H1 (cell line): ENCODE results near the gene CCDC40. TPM values are rescaled to one million over a fixed set of nuclear protein-coding genes. Genes with fewer than 3 reads are reported as not detected.

ENCODE experiments used
- CTCF ChIA-PET: fragments of 300-600 bp; sonication (Branson Sonifier 250); formaldehyde crosslinking; loops from one replicate; lab custom pipeline; 2021; ENCODE audit not compliant: partially characterized antibody; lab: Charles Lee
- POLR2A ChIA-PET: fragments of 300-600 bp; sonication (Branson Sonifier 250); formaldehyde crosslinking; loops from one replicate; lab custom pipeline; 2021; ENCODE audit warnings: inconsistent platforms; ENCODE audit not compliant: partially characterized antibody; lab: Charles Lee
- DNase-seq, 2 experiments: peaks; one replicate each; pipeline versions ENCODE4 v3.0.0 to v3.0.0-alpha.2; 2010 to 2022; ENCODE audit warnings: low spot score in 2 of 2, low read depth in 1 of 2, mixed read lengths in 1 of 2
- FAIRE-seq: peaks from 2 replicates; lab custom pipeline; 2011; peaks lifted over from hg19 to GRCh38; lab: Jason Lieb, UNC
- H2AFZ ChIP-seq: 2 replicates; pipeline ENCODE4 v1.8.1; 2012; ENCODE audit warnings: low read length, inconsistent platforms
- H2AK5ac ChIP-seq: 2 replicates; pipeline ENCODE4 v1.6.1; 2013; ENCODE audit warnings: low read depth, low read length
- H2BK120ac ChIP-seq: replicated peaks from 2 replicates; pipeline ENCODE3; 2013; ENCODE audit warnings: low read depth, low read length, inconsistent platforms
- H2BK12ac ChIP-seq: 2 replicates; pipeline ENCODE4 v1.6.1; 2013; ENCODE audit warnings: low read depth, low read length
- H2BK15ac ChIP-seq: 2 replicates; pipeline ENCODE4 v1.6.1; 2013; ENCODE audit warnings: low read length
- H2BK20ac ChIP-seq: 2 replicates; pipeline ENCODE4 v1.6.1; 2013; ENCODE audit warnings: low read length
- H2BK5ac ChIP-seq: 2 replicates; pipeline ENCODE4 v1.6.1; 2013; ENCODE audit warnings: low read depth, low read length
- H3K14ac ChIP-seq: 2 replicates; pipeline ENCODE4 v1.6.1; 2013; ENCODE audit warnings: inconsistent platforms; ENCODE audit not compliant: insufficient read length
- H3K18ac ChIP-seq: 2 replicates; pipeline ENCODE4 v1.6.1; 2013; ENCODE audit warnings: low read length; ENCODE audit errors: extremely low read depth
- H3K23ac ChIP-seq: 2 replicates; pipeline ENCODE4 v1.6.1; 2013; ENCODE audit warnings: inconsistent platforms; ENCODE audit not compliant: insufficient read length
- H3K23me2 ChIP-seq: 2 replicates; pipeline ENCODE4 v1.6.1; 2013; ENCODE audit warnings: low read depth, low read length
- H3K27ac ChIP-seq: 2 replicates; pipeline ENCODE4 v1.6.1; 2011; ENCODE audit warnings: low read depth, low read length, inconsistent platforms
- H3K27me3 ChIP-seq, 4 experiments: replicated peaks in 1 of 4; 1 replicate in 1 of 4; 2 replicates in 3 of 4; pipeline versions ENCODE4 v1.6.1 to v1.8.1; 2011 to 2013; ENCODE audit warnings: low read length in 3 of 4, mild to moderate bottlenecking in 3 of 4, inconsistent platforms in 2 of 4, mixed read lengths in 2 of 4, moderate library complexity in 1 of 4; ENCODE audit not compliant: control insufficient read depth in 3 of 4, insufficient read depth in 3 of 4; ENCODE audit errors: extremely low read depth in 1 of 4
- H3K36me3 ChIP-seq, 4 experiments: 2 replicates each; pipeline versions ENCODE4 v1.6.1 to v1.8.1; 2011 to 2013; ENCODE audit warnings: mild to moderate bottlenecking in 4 of 4, low read length in 3 of 4, moderate library complexity in 2 of 4, control low read depth in 1 of 4, inconsistent platforms in 1 of 4; ENCODE audit not compliant: insufficient read depth in 4 of 4, control insufficient read depth in 2 of 4
- H3K4ac ChIP-seq: replicated peaks from 2 replicates; pipeline ENCODE3; 2013; ENCODE audit warnings: low read length, low read depth, mixed read lengths, inconsistent platforms; ENCODE audit not compliant: insufficient read length
- H3K4me1 ChIP-seq, 4 experiments: replicated peaks in 1 of 4; 1 replicate in 1 of 4; 2 replicates in 3 of 4; pipeline versions ENCODE4 v1.6.1 to v1.8.1; 2011 to 2013; ENCODE audit warnings: low read length in 3 of 4, inconsistent platforms in 2 of 4, mixed read lengths in 1 of 4; ENCODE audit not compliant: insufficient read depth in 4 of 4, control insufficient read depth in 3 of 4
- H3K4me2 ChIP-seq, 2 experiments: 2 replicates each; pipeline versions ENCODE4 v1.6.1 to v1.8.1; 2011 to 2013; ENCODE audit warnings: low read depth in 2 of 2, low read length in 2 of 2, control low read depth in 1 of 2, inconsistent platforms in 1 of 2, mild to moderate bottlenecking in 1 of 2; ENCODE audit not compliant: insufficient read depth in 1 of 2
- H3K4me3 ChIP-seq, 4 experiments: fragments of 200-600, 300-600 bp in 1 of 4; sonication (generic), shearing (Covaris generic), sonication (Bioruptor Twin) in 1 of 4; 2 replicates each; pipeline versions ENCODE4 v1.5.1 to v1.8.1; 2011 to 2016; ENCODE audit warnings: low read length in 4 of 4, low read depth in 3 of 4, control low read depth in 2 of 4, inconsistent platforms in 2 of 4, mild to moderate bottlenecking in 2 of 4, mixed read lengths in 1 of 4, moderate library complexity in 1 of 4; ENCODE audit not compliant: insufficient read depth in 2 of 4; ENCODE audit errors: extremely low read depth in 1 of 4
- H3K56ac ChIP-seq: replicated peaks from 2 replicates; pipeline ENCODE3; 2013; ENCODE audit warnings: low read depth, mild to moderate bottlenecking, mixed read lengths, low read length, inconsistent platforms; ENCODE audit not compliant: insufficient read length
- H3K79me1 ChIP-seq: 2 replicates; pipeline ENCODE4 v1.6.1; 2013; ENCODE audit warnings: low read depth, low read length, control low read depth
- H3K79me2 ChIP-seq, 2 experiments: 2 replicates each; pipeline versions ENCODE4 v1.6.1 to v1.8.1; 2012 to 2013; ENCODE audit warnings: low read length in 2 of 2, mild to moderate bottlenecking in 2 of 2, inconsistent platforms in 1 of 2; ENCODE audit not compliant: insufficient read depth in 2 of 2, control insufficient read depth in 1 of 2
- H3K9ac ChIP-seq, 4 experiments: replicated peaks in 1 of 4; 1 replicate in 1 of 4; 2 replicates in 3 of 4; pipeline versions ENCODE4 v1.6.1 to v1.8.1; 2011 to 2013; ENCODE audit warnings: low read depth in 3 of 4, low read length in 3 of 4, control low read depth in 2 of 4, mild to moderate bottlenecking in 2 of 4, moderate library complexity in 2 of 4, inconsistent platforms in 1 of 4; ENCODE audit errors: extremely low read depth in 1 of 4
- H3K9me3 ChIP-seq, 2 experiments: 2 replicates each; pipeline versions ENCODE4 v1.6.1 to v1.8.1; 2012 to 2013; ENCODE audit warnings: mild to moderate bottlenecking in 2 of 2, moderate library complexity in 2 of 2, control low read depth in 1 of 2, inconsistent platforms in 1 of 2, low read depth in 1 of 2, low read length in 1 of 2, mixed read lengths in 1 of 2; ENCODE audit not compliant: insufficient read depth in 2 of 2
- H4K20me1 ChIP-seq, 2 experiments: replicated peaks in 1 of 2; 2 replicates each; pipeline versions ENCODE3 to v1.8.1; 2011 to 2013; ENCODE audit warnings: inconsistent platforms in 2 of 2, low read length in 2 of 2, mild to moderate bottlenecking in 1 of 2; ENCODE audit not compliant: insufficient read depth in 2 of 2, control insufficient read depth in 1 of 2
- H4K5ac ChIP-seq: 2 replicates; pipeline ENCODE4 v1.6.1; 2013; ENCODE audit warnings: low read length, low read depth, mixed read lengths, inconsistent platforms; ENCODE audit not compliant: insufficient read length
- H4K8ac ChIP-seq: 2 replicates; pipeline ENCODE4 v1.8.0; 2013; ENCODE audit warnings: mild to moderate bottlenecking, moderate library complexity, low read length, inconsistent platforms; ENCODE audit not compliant: insufficient read depth; ENCODE audit errors: extremely low read depth
- H4K91ac ChIP-seq: replicated peaks from 2 replicates; pipeline ENCODE3; 2013; ENCODE audit warnings: low read length, mixed read lengths, inconsistent platforms; ENCODE audit not compliant: insufficient read length
- ATF2 ChIP-seq: IDR thresholded peaks from 2 replicates; pipeline ENCODE4 v1.6.1; 2012; ENCODE audit warnings: low read length, inconsistent platforms
- BRCA1 ChIP-seq: IDR thresholded peaks from 2 replicates; pipeline ENCODE4 v1.6.1; 2012; ENCODE audit warnings: low read depth, low read length, improper control_type of control experiment
- EGR1 ChIP-seq: IDR thresholded peaks from 2 replicates; pipeline ENCODE4 v1.6.1; 2011; ENCODE audit warnings: low read depth, low read length, borderline replicate concordance
- EZH2 ChIP-seq: fragments of 200-600 bp; sonication (generic); IDR thresholded peaks from 2 replicates; pipeline ENCODE4 v1.7.1; 2012; ENCODE audit warnings: low read depth, mild to moderate bottlenecking, moderate library complexity, low read length, inconsistent platforms; ENCODE audit not compliant: severe bottlenecking
- NRF1 ChIP-seq: IDR thresholded peaks from 2 replicates; pipeline ENCODE4 v1.6.1; 2011; ENCODE audit warnings: mild to moderate bottlenecking, low read depth, low read length, improper control_type of control experiment
- SIN3A ChIP-seq, 2 experiments: IDR thresholded peaks in 1 of 2; conservative IDR thresholded peaks in 1 of 2; 2 replicates each; pipeline ENCODE4 v1.6.1; 2011 to 2012; ENCODE audit warnings: low read length in 2 of 2, improper control_type of control experiment in 1 of 2, low read depth in 1 of 2, mild to moderate bottlenecking in 1 of 2
- SP4 ChIP-seq: IDR thresholded peaks from 2 replicates; pipeline ENCODE4 v1.6.1; 2012; ENCODE audit warnings: low read length, inconsistent platforms
- SUZ12 ChIP-seq: fragments of 200-600 bp; sonication (generic); IDR thresholded peaks from 2 replicates; pipeline ENCODE4 v1.6.1; 2012; ENCODE audit warnings: mild to moderate bottlenecking, inconsistent platforms, low read length, moderate library complexity, mixed read lengths
- TAF1 ChIP-seq: IDR thresholded peaks from 2 replicates; pipeline ENCODE4 v1.6.1; 2011; ENCODE audit warnings: mild to moderate bottlenecking, low read depth, low read length
- TCF12 ChIP-seq: IDR thresholded peaks from 2 replicates; pipeline ENCODE4 v1.6.1; 2011; ENCODE audit warnings: low read depth, mild to moderate bottlenecking, low read length
- WGBS, 2 experiments: shearing (Covaris generic) in 1 of 2; methylation state at CpG; one replicate each; pipeline versions ENCODE4 v1.1.6 to v1.1.7; 2013 to 2015; ENCODE audit warnings: low lambda C conversion rate in 2 of 2, mixed read lengths in 2 of 2, inconsistent platforms in 1 of 2, low coverage in 1 of 2, missing lambda C conversion rate in 1 of 2; ENCODE audit not compliant: insufficient replicate concordance in 2 of 2, insufficient coverage in 1 of 2, insufficient read length in 1 of 2; ENCODE audit errors: extremely low coverage in 1 of 2, missing lambda C conversion rate in 1 of 2; 5-methylcytosine and 5-hydroxymethylcytosine counted together
- polyA plus RNA-seq, 7 experiments: library from polyadenylated mRNA; depleted of rRNA in 3 of 7; stranded (reverse) in 5 of 7; unstranded in 2 of 7; fragments of >200 nt in 5 of 7; fragments of 200-250 nt in 2 of 7; gene quantifications; 1 replicate in 5 of 7; 2 replicates in 1 of 7; 4 replicates in 1 of 7; pipeline versions ENCODE4 v1.2.1 to v1.2.3, GENCODE V29; 2011 to 2013; ENCODE audit warnings: missing spikeins in 2 of 7, mixed read lengths in 2 of 7
- total RNA-seq: library from RNA; stranded (reverse); fragmentation: NEBNext Ultra II Directional; extraction: Animal tissue kit (Norgen Biotek cat#: 25700); gene quantifications from 2 replicates; pipeline ENCODE4 v1.2.1, GENCODE V29; 2021

CCDC40 gene
- total and polyA plus RNA-seq, 2 of the 8 experiments (the other 6 are each of a cell fraction or from before 2014, with no cell fraction given) = 4.1 to 11.5 TPM

- Histone ChIP-seq H3K4me1 (peaks cover 0 to under 1% (median under 1%) of the 10 kb centered on the region in 4 experiments; a peak in 3 of 7 replicates), H3K27me3 (no peaks in the 10 kb centered on the region), H2BK5ac (no peak overlapping the region), H3K4ac (no peak overlapping the region), H3K9me3 (no peaks in the 10 kb centered on the region; a peak in 1 of 4 replicates), H4K20me1 (peaks cover 4 to 10% of the 10 kb centered on the region in 2 experiments), H3K9ac (no peak overlapping the region), H3K18ac (no peak overlapping the region), H3K14ac (no peak overlapping the region), H2BK12ac (no peak overlapping the region), H3K23ac (no peak overlapping the region), H2AK5ac (no peak overlapping the region), H4K5ac (no peak overlapping the region), H4K8ac (peak overlapping the region; percentile 60; the same call in 1 of the 2 replicates), H2BK120ac (no peak overlapping the region), H3K23me2 (no peaks in the 10 kb centered on the region), H2BK15ac (no peak overlapping the region), H3K56ac (no peak overlapping the region), H3K27ac (no peak overlapping the region), H3K79me1 (peaks cover 6% of the 10 kb centered on the region; the same call in 1 of the 2 replicates), H3K4me2 (no peak overlapping the region), H2BK20ac (no peak overlapping the region), H3K79me2 (peaks cover 0 to 9% of the 10 kb centered on the region in 2 experiments; a peak in 1 of 4 replicates), H3K36me3 (peaks cover 0 to 11% (median 1%) of the 10 kb centered on the region in 4 experiments; a peak in 2 of 8 replicates), H2AFZ (no peak overlapping the region), H4K91ac (no peak overlapping the region), H3K4me3 (no peak overlapping the region)
- ChIA-PET CTCF (interaction anchor here (0.6 to 8.1 kb wide), 5 partner anchors 7 to 256 kb away, joined by 3 to 53 read pairs (median 3); no protein-coding TSS in a partner anchor), POLR2A (interaction anchor here (1.2 to 2.0 kb wide), 3 partner anchors 9 to 184 kb away, joined by 3 to 5 read pairs (median 5); no protein-coding TSS in a partner anchor)
- DNase-seq (no peak), FAIRE-seq (no peak)
- WGBS, 2 experiments = 90% methylated on average over 12 of the region's 29 CpGs; no CpG with 5 or more reads in 1 of the 2 experiments
- TF ChIP-seq ATF2 = no peak
- no peak for TF ChIP-seq EZH2
- TF ChIP-seq SIN3A (conservative IDR thresholded peaks at IDR 0.05 in 1 of 2, IDR thresholded peaks at IDR 0.05 in 1 of 2; ENCODE audit: low read depth in 1 of 2, low read length in 2 of 2) = no peak
- no peak for TF ChIP-seq TCF12
- no peak for TF ChIP-seq SP4
- no peak for TF ChIP-seq EGR1
- TF ChIP-seq SUZ12 = no peak
- no peak for TF ChIP-seq BRCA1
- no peak for TF ChIP-seq TAF1
- TF ChIP-seq NRF1 = no peak
Measured at GRCh38 chr17:80000981-80001775, 35.3 kb upstream of the CCDC40 start.
